Cerebellar cortex (tissue), 1 donor: ENCODE data around the gene APOD.

ENCODE experiments used
- DNase-seq: peaks from one replicate; pipeline ENCODE4 v3.0.0-alpha.2; 2015; ENCODE audit warnings: low spot score

APOD gene

DNA sequence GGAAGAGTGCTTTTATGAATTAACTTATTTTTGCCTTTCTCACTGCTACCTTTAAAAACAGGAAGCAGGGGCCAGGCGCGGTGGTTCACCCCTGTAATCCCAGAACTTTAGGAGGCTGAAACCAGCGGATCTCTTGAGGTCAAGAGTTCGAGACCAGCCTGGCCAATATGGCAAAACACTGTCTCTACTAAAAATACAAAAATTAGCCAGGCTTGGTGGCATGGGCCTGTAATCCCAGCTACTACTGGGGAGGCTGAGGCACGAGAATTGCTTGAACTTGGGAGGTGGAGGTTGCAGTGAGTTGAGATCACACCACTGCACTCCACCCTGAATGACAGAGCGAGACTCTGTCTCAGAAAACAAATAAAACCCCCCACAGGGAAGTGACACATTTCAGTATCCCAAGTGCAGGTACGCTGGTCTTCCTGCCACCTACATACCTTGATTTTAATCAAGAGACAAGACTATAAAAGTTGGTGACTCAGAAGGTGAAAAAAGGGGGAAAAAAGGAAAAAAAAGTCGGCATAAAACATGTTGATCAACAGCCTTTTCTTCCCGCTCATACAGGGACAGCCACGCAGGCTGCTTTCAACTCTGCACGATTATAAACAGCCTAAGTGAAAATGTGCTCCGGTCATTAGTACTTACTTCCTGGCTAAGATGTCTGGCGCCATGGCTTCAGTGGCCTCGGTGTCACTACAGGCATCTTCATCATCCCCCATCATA, 59.4 kb downstream of the APOD start:
- no peak for DNase-seq

DNA sequence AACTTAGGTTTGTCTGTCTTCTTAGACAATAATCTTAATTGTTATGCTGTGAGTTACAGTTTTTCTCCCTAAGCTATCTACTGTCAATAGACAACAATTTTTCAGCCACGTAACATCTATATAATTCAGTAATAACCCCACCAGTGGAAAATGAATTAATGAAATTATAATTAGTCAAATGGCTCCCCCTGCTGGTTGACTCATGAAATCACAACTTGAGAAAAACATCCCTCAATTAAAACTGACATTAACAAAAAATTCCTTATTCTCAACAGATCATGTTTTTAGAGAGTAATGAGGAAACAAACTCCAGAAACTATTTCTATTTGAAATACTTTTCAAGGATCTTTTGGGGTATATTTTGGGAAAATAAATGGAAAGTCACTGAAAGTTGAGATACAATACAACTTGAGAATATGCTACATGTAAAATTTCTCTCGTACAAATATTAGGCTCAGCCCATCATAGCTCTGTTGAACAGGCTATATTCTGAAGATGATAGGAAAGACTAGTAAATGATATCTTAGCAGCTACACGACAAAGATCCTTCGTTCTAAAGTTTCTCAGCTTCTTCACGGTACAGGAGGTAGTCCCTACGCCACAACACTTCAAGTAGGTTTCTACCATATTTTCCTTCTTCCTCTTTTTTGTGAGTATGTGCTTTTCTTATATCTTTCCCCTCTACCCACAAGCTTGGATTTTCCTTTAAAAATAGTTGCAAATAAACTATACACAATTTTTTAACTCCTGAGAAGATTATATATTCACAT, 61.3 kb downstream of the APOD start:
- DNase-seq, result peak; percentile 58
